H1 (cell line): ENCODE measurements around the gene SMIM1. TPM values are rescaled to one million over a fixed set of nuclear protein-coding genes. Genes with fewer than 3 reads are reported as not detected.

Experiments
- CTCF ChIA-PET: fragments of 300-600 bp; sonication (Branson Sonifier 250); formaldehyde crosslinking; loops from one replicate; lab custom pipeline; 2021; ENCODE audit not compliant: partially characterized antibody; lab: Charles Lee
- POLR2A ChIA-PET: fragments of 300-600 bp; sonication (Branson Sonifier 250); formaldehyde crosslinking; loops from one replicate; lab custom pipeline; 2021; ENCODE audit warnings: inconsistent platforms; ENCODE audit not compliant: partially characterized antibody; lab: Charles Lee
- DNase-seq, 2 experiments: peaks; one replicate each; pipeline versions ENCODE4 v3.0.0 to v3.0.0-alpha.2; 2010 to 2022; ENCODE audit warnings: low spot score in 2 of 2, low read depth in 1 of 2, mixed read lengths in 1 of 2
- FAIRE-seq: peaks from 2 replicates; lab custom pipeline; 2011; peaks lifted over from hg19 to GRCh38; lab: Jason Lieb, UNC
- H2AFZ ChIP-seq: 2 replicates; pipeline ENCODE4 v1.8.1; 2012; ENCODE audit warnings: low read length, inconsistent platforms
- H2AK5ac ChIP-seq: 2 replicates; pipeline ENCODE4 v1.6.1; 2013; ENCODE audit warnings: low read depth, low read length
- H2BK120ac ChIP-seq: replicated peaks from 2 replicates; pipeline ENCODE3; 2013; ENCODE audit warnings: low read depth, low read length, inconsistent platforms
- H2BK12ac ChIP-seq: 2 replicates; pipeline ENCODE4 v1.6.1; 2013; ENCODE audit warnings: low read depth, low read length
- H2BK15ac ChIP-seq: 2 replicates; pipeline ENCODE4 v1.6.1; 2013; ENCODE audit warnings: low read length
- H2BK20ac ChIP-seq: 2 replicates; pipeline ENCODE4 v1.6.1; 2013; ENCODE audit warnings: low read length
- H2BK5ac ChIP-seq: 2 replicates; pipeline ENCODE4 v1.6.1; 2013; ENCODE audit warnings: low read depth, low read length
- H3K14ac ChIP-seq: 2 replicates; pipeline ENCODE4 v1.6.1; 2013; ENCODE audit warnings: inconsistent platforms; ENCODE audit not compliant: insufficient read length
- H3K18ac ChIP-seq: 2 replicates; pipeline ENCODE4 v1.6.1; 2013; ENCODE audit warnings: low read length; ENCODE audit errors: extremely low read depth
- H3K23ac ChIP-seq: 2 replicates; pipeline ENCODE4 v1.6.1; 2013; ENCODE audit warnings: inconsistent platforms; ENCODE audit not compliant: insufficient read length
- H3K23me2 ChIP-seq: 2 replicates; pipeline ENCODE4 v1.6.1; 2013; ENCODE audit warnings: low read depth, low read length
- H3K27ac ChIP-seq: 2 replicates; pipeline ENCODE4 v1.6.1; 2011; ENCODE audit warnings: low read depth, low read length, inconsistent platforms
- H3K27me3 ChIP-seq, 4 experiments: replicated peaks in 1 of 4; 1 replicate in 1 of 4; 2 replicates in 3 of 4; pipeline versions ENCODE4 v1.6.1 to v1.8.1; 2011 to 2013; ENCODE audit warnings: low read length in 3 of 4, mild to moderate bottlenecking in 3 of 4, inconsistent platforms in 2 of 4, mixed read lengths in 2 of 4, moderate library complexity in 1 of 4; ENCODE audit not compliant: control insufficient read depth in 3 of 4, insufficient read depth in 3 of 4; ENCODE audit errors: extremely low read depth in 1 of 4
- H3K36me3 ChIP-seq, 4 experiments: 2 replicates each; pipeline versions ENCODE4 v1.6.1 to v1.8.1; 2011 to 2013; ENCODE audit warnings: mild to moderate bottlenecking in 4 of 4, low read length in 3 of 4, moderate library complexity in 2 of 4, control low read depth in 1 of 4, inconsistent platforms in 1 of 4; ENCODE audit not compliant: insufficient read depth in 4 of 4, control insufficient read depth in 2 of 4
- H3K4ac ChIP-seq: replicated peaks from 2 replicates; pipeline ENCODE3; 2013; ENCODE audit warnings: low read length, low read depth, mixed read lengths, inconsistent platforms; ENCODE audit not compliant: insufficient read length
- H3K4me1 ChIP-seq, 4 experiments: replicated peaks in 1 of 4; 1 replicate in 1 of 4; 2 replicates in 3 of 4; pipeline versions ENCODE4 v1.6.1 to v1.8.1; 2011 to 2013; ENCODE audit warnings: low read length in 3 of 4, inconsistent platforms in 2 of 4, mixed read lengths in 1 of 4; ENCODE audit not compliant: insufficient read depth in 4 of 4, control insufficient read depth in 3 of 4
- H3K4me2 ChIP-seq, 2 experiments: 2 replicates each; pipeline versions ENCODE4 v1.6.1 to v1.8.1; 2011 to 2013; ENCODE audit warnings: low read depth in 2 of 2, low read length in 2 of 2, control low read depth in 1 of 2, inconsistent platforms in 1 of 2, mild to moderate bottlenecking in 1 of 2; ENCODE audit not compliant: insufficient read depth in 1 of 2
- H3K4me3 ChIP-seq, 4 experiments: fragments of 200-600, 300-600 bp in 1 of 4; sonication (generic), shearing (Covaris generic), sonication (Bioruptor Twin) in 1 of 4; 2 replicates each; pipeline versions ENCODE4 v1.5.1 to v1.8.1; 2011 to 2016; ENCODE audit warnings: low read length in 4 of 4, low read depth in 3 of 4, control low read depth in 2 of 4, inconsistent platforms in 2 of 4, mild to moderate bottlenecking in 2 of 4, mixed read lengths in 1 of 4, moderate library complexity in 1 of 4; ENCODE audit not compliant: insufficient read depth in 2 of 4; ENCODE audit errors: extremely low read depth in 1 of 4
- H3K56ac ChIP-seq: replicated peaks from 2 replicates; pipeline ENCODE3; 2013; ENCODE audit warnings: low read depth, mild to moderate bottlenecking, mixed read lengths, low read length, inconsistent platforms; ENCODE audit not compliant: insufficient read length
- H3K79me1 ChIP-seq: 2 replicates; pipeline ENCODE4 v1.6.1; 2013; ENCODE audit warnings: low read depth, low read length, control low read depth
- H3K79me2 ChIP-seq, 2 experiments: 2 replicates each; pipeline versions ENCODE4 v1.6.1 to v1.8.1; 2012 to 2013; ENCODE audit warnings: low read length in 2 of 2, mild to moderate bottlenecking in 2 of 2, inconsistent platforms in 1 of 2; ENCODE audit not compliant: insufficient read depth in 2 of 2, control insufficient read depth in 1 of 2
- H3K9ac ChIP-seq, 4 experiments: replicated peaks in 1 of 4; 1 replicate in 1 of 4; 2 replicates in 3 of 4; pipeline versions ENCODE4 v1.6.1 to v1.8.1; 2011 to 2013; ENCODE audit warnings: low read depth in 3 of 4, low read length in 3 of 4, control low read depth in 2 of 4, mild to moderate bottlenecking in 2 of 4, moderate library complexity in 2 of 4, inconsistent platforms in 1 of 4; ENCODE audit errors: extremely low read depth in 1 of 4
- H3K9me3 ChIP-seq, 2 experiments: 2 replicates each; pipeline versions ENCODE4 v1.6.1 to v1.8.1; 2012 to 2013; ENCODE audit warnings: mild to moderate bottlenecking in 2 of 2, moderate library complexity in 2 of 2, control low read depth in 1 of 2, inconsistent platforms in 1 of 2, low read depth in 1 of 2, low read length in 1 of 2, mixed read lengths in 1 of 2; ENCODE audit not compliant: insufficient read depth in 2 of 2
- H4K20me1 ChIP-seq, 2 experiments: replicated peaks in 1 of 2; 2 replicates each; pipeline versions ENCODE3 to v1.8.1; 2011 to 2013; ENCODE audit warnings: inconsistent platforms in 2 of 2, low read length in 2 of 2, mild to moderate bottlenecking in 1 of 2; ENCODE audit not compliant: insufficient read depth in 2 of 2, control insufficient read depth in 1 of 2
- H4K5ac ChIP-seq: 2 replicates; pipeline ENCODE4 v1.6.1; 2013; ENCODE audit warnings: low read length, low read depth, mixed read lengths, inconsistent platforms; ENCODE audit not compliant: insufficient read length
- H4K8ac ChIP-seq: 2 replicates; pipeline ENCODE4 v1.8.0; 2013; ENCODE audit warnings: mild to moderate bottlenecking, moderate library complexity, low read length, inconsistent platforms; ENCODE audit not compliant: insufficient read depth; ENCODE audit errors: extremely low read depth
- H4K91ac ChIP-seq: replicated peaks from 2 replicates; pipeline ENCODE3; 2013; ENCODE audit warnings: low read length, mixed read lengths, inconsistent platforms; ENCODE audit not compliant: insufficient read length
- SIN3A ChIP-seq, 2 experiments: IDR thresholded peaks in 1 of 2; conservative IDR thresholded peaks in 1 of 2; 2 replicates each; pipeline ENCODE4 v1.6.1; 2011 to 2012; ENCODE audit warnings: low read length in 2 of 2, improper control_type of control experiment in 1 of 2, low read depth in 1 of 2, mild to moderate bottlenecking in 1 of 2
- WGBS, 2 experiments: shearing (Covaris generic) in 1 of 2; methylation state at CpG; one replicate each; pipeline versions ENCODE4 v1.1.6 to v1.1.7; 2013 to 2015; ENCODE audit warnings: low lambda C conversion rate in 2 of 2, mixed read lengths in 2 of 2, inconsistent platforms in 1 of 2, low coverage in 1 of 2, missing lambda C conversion rate in 1 of 2; ENCODE audit not compliant: insufficient replicate concordance in 2 of 2, insufficient coverage in 1 of 2, insufficient read length in 1 of 2; ENCODE audit errors: extremely low coverage in 1 of 2, missing lambda C conversion rate in 1 of 2; 5-methylcytosine and 5-hydroxymethylcytosine counted together
- polyA plus RNA-seq, 7 experiments: library from polyadenylated mRNA; depleted of rRNA in 3 of 7; stranded (reverse) in 5 of 7; unstranded in 2 of 7; fragments of >200 nt in 5 of 7; fragments of 200-250 nt in 2 of 7; gene quantifications; 1 replicate in 5 of 7; 2 replicates in 1 of 7; 4 replicates in 1 of 7; pipeline versions ENCODE4 v1.2.1 to v1.2.3, GENCODE V29; 2011 to 2013; ENCODE audit warnings: missing spikeins in 2 of 7, mixed read lengths in 2 of 7
- total RNA-seq: library from RNA; stranded (reverse); fragmentation: NEBNext Ultra II Directional; extraction: Animal tissue kit (Norgen Biotek cat#: 25700); gene quantifications from 2 replicates; pipeline ENCODE4 v1.2.1, GENCODE V29; 2021

The SMIM1 gene
- total and polyA plus RNA-seq, 2 of the 8 experiments (the other 6 are each of a cell fraction or from before 2014, with no cell fraction given) = 7.7 to 9.7 TPM

DNA sequence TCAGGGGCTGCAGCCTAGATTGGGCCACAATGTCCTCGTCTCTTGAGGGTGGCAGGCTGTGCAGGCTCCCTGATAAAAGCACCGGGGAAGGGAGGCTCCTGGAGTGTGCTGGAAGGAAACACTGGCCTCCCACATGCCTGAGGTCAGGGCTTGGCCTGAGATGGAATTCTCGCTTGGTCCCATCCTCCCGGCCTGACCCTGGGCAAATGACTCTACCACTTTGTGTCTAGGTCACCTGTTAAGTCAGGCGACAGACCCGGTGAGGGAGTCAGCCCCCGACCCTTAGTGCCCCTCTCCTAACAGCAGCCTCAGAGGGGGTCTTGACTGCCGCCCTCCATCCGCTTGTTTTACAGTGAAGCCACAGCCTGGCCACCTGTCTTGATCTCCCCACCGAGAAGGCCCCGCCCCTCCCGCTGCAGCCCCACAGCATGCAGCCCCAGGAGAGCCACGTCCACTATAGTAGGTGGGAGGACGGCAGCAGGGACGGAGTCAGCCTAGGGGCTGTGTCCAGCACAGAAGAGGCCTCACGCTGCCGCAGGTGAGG, 2.5 kb downstream of the SMIM1 start:
- Histone ChIP-seq H2BK120ac (no peak overlapping the region), H4K5ac (no peak overlapping the region), H2AFZ (no peak overlapping the region), H3K4ac (no peak overlapping the region), H3K27ac (no peak overlapping the region), H3K79me1 (no peaks in the 10 kb centered on the region; the same call in 1 of the 2 replicates), H3K9ac (no peak overlapping the region), H3K27me3 (no peaks in the 10 kb centered on the region; a peak in 1 of 7 replicates), H3K14ac (no peak overlapping the region), H3K4me1 (peaks cover 0 to 35% (median 13%) of the 10 kb centered on the region in 4 experiments; a peak in 6 of 7 replicates), H3K23me2 (peaks cover 11% of the 10 kb centered on the region; the same call in 1 of the 2 replicates), H2AK5ac (no peak overlapping the region), H3K18ac (no peak overlapping the region), H3K79me2 (no peaks in the 10 kb centered on the region), H3K4me3 (no peak overlapping the region), H3K23ac (no peak overlapping the region), H3K9me3 (no peaks in the 10 kb centered on the region), H4K8ac (no peak overlapping the region), H3K36me3 (peaks cover 3 to 8% (median 7%) of the 10 kb centered on the region in 4 experiments; a peak in 5 of 8 replicates), H4K20me1 (peaks cover 6 to 21% of the 10 kb centered on the region in 2 experiments), H2BK5ac (no peak overlapping the region), H2BK15ac (no peak overlapping the region), H2BK12ac (0 out of 2 replicates have a peak overlapping the region, but pooled peaks have one; percentile 9), H4K91ac (no peak overlapping the region), H3K56ac (no peak overlapping the region), H3K4me2 (peak overlapping the region in 1 of 2 experiments; percentile 24; a peak in 2 of 4 replicates), H2BK20ac (no peak overlapping the region)
- FAIRE-seq = no peak
- WGBS, 2 experiments = 81% methylated on average over 17 of the region's 17 CpGs; no CpG with 5 or more reads in 1 of the 2 experiments
- CTCF ChIA-PET = interaction anchor here (0.6 to 3.4 kb wide), 16 partner anchors 11 to 106 kb away, joined by 3 to 24 read pairs (median 6); partner anchors contain the start of gene LRRC47
- POLR2A ChIA-PET = interaction anchor here (0.6 to 5.8 kb wide), 8 partner anchors 9 to 146 kb away, joined by 3 to 84 read pairs (median 3); partner anchors contain the start of gene C1orf174
- DNase-seq = no peak
- TF ChIP-seq SIN3A (conservative IDR thresholded peaks at IDR 0.05 in 1 of 2, IDR thresholded peaks at IDR 0.05 in 1 of 2; ENCODE audit: low read depth in 1 of 2, low read length in 2 of 2) = no peak
